HepG2 (cell line): ENCODE measurements around the gene ATP7B. TPM values are rescaled to one million over a fixed set of nuclear protein-coding genes. Genes with fewer than 3 reads are reported as not detected.

ENCODE experiments used
- AHDC1 ChIP-seq: sonication (generic); formaldehyde crosslinking; IDR thresholded peaks from 2 replicates; pipeline ENCODE4 v1.5.1; 2020; ENCODE audit warnings: mild to moderate bottlenecking, missing genetic modification reagents, borderline replicate concordance
- PAWR ChIP-seq: sonication (generic); formaldehyde crosslinking; IDR thresholded peaks from 2 replicates; pipeline ENCODE4 v1.4.0; 2020; ENCODE audit warnings: missing genetic modification reagents, mild to moderate bottlenecking, borderline replicate concordance
- SATB2 ChIP-seq: sonication (generic); formaldehyde crosslinking; IDR thresholded peaks from 2 replicates; pipeline ENCODE4 v1.5.0; 2020; ENCODE audit warnings: missing genetic modification reagents
- ZFP36L2 ChIP-seq: sonication (generic); formaldehyde crosslinking; IDR thresholded peaks from 2 replicates; pipeline ENCODE4 v1.4.0; 2020; ENCODE audit warnings: missing genetic modification reagents
- ZNF629 ChIP-seq: sonication (generic); formaldehyde crosslinking; conservative IDR thresholded peaks from 2 replicates; pipeline ENCODE4 v1.5.0; 2020; ENCODE audit warnings: missing genetic modification reagents
- polyA plus RNA-seq, 8 experiments: library from polyadenylated mRNA; depleted of rRNA in 3 of 8; stranded (reverse) in 7 of 8; unstranded in 1 of 8; fragments of >200 nt; fragmentation: Illumina TruSeq in 4 of 8; extraction: Trizol in 4 of 8; gene quantifications; 2 replicates each; pipeline versions ENCODE4 v1.2.1 to v1.2.3, GENCODE V29; 2011 to 2016; ENCODE audit warnings: low read depth in 4 of 8, missing spikeins in 1 of 8, mixed read lengths in 1 of 8; ENCODE audit not compliant: insufficient read depth in 1 of 8
- total RNA-seq, 5 experiments: library from RNA; depleted of rRNA; stranded (reverse); fragments of >200 nt; fragmentation: Illumina TruSeq; extraction: Trizol; gene quantifications; 2 replicates each; pipeline ENCODE4 v1.2.3, GENCODE V29; 2016; ENCODE audit warnings: low read depth in 1 of 5
- TF ChIP-seq, protein P1 (sequence below): sonication (generic); formaldehyde crosslinking; IDR thresholded peaks from 2 replicates; pipeline ENCODE4 v1.8.0; 2022; ENCODE audit warnings: mild to moderate bottlenecking, missing genetic modification reagents
- TF ChIP-seq, protein P2 (sequence below): IDR thresholded peaks from 2 replicates; pipeline ENCODE4 v1.6.1; 2018; ENCODE audit warnings: missing genetic modification reagents, mild to moderate bottlenecking, missing compliant biosample characterization
- TF ChIP-seq, protein P3 (sequence below): conservative IDR thresholded peaks from 2 replicates; pipeline ENCODE4 v1.6.1; 2018; ENCODE audit warnings: missing genetic modification reagents
- TF ChIP-seq, protein P4 (sequence below): sonication (generic); formaldehyde crosslinking; IDR thresholded peaks from 2 replicates; pipeline ENCODE4 v1.5.0; 2020; ENCODE audit warnings: mild to moderate bottlenecking, missing genetic modification reagents, borderline replicate concordance
- TF ChIP-seq, protein P5 (sequence below): sonication (generic); formaldehyde crosslinking; IDR thresholded peaks from 2 replicates; pipeline ENCODE4 v1.4.0; 2020; ENCODE audit warnings: missing genetic modification reagents

ATP7B gene
- total and polyA plus RNA-seq, 2 of the 13 experiments (the other 11 are each of a cell fraction or from before 2014, with no cell fraction given): 31.8 to 57.4 TPM

GRCh38 chr13:52025475-52026245 is 14.4 kb upstream of the ATP7B start (continued):
- TF ChIP-seq, protein P1, sequence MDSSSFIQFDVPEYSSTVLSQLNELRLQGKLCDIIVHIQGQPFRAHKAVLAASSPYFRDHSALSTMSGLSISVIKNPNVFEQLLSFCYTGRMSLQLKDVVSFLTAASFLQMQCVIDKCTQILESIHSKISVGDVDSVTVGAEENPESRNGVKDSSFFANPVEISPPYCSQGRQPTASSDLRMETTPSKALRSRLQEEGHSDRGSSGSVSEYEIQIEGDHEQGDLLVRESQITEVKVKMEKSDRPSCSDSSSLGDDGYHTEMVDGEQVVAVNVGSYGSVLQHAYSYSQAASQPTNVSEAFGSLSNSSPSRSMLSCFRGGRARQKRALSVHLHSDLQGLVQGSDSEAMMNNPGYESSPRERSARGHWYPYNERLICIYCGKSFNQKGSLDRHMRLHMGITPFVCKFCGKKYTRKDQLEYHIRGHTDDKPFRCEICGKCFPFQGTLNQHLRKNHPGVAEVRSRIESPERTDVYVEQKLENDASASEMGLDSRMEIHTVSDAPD (CRISPR knock-in tag): peak; percentile 92
- TF ChIP-seq ZFP36L2 (CRISPR knock-in tag) (no peak), AHDC1 (peak; percentile 87; the same call in 1 of the 2 replicates), SATB2 (CRISPR knock-in tag) (no peak), PAWR (no peak), ZNF629 (CRISPR knock-in tag) (no peak; the same call in 1 of the 2 replicates)
- TF ChIP-seq, protein P2, sequence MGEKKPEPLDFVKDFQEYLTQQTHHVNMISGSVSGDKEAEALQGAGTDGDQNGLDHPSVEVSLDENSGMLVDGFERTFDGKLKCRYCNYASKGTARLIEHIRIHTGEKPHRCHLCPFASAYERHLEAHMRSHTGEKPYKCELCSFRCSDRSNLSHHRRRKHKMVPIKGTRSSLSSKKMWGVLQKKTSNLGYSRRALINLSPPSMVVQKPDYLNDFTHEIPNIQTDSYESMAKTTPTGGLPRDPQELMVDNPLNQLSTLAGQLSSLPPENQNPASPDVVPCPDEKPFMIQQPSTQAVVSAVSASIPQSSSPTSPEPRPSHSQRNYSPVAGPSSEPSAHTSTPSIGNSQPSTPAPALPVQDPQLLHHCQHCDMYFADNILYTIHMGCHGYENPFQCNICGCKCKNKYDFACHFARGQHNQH (CRISPR knock-in tag): no peak; the same call in 1 of the 2 replicates
- TF ChIP-seq, protein P3, sequence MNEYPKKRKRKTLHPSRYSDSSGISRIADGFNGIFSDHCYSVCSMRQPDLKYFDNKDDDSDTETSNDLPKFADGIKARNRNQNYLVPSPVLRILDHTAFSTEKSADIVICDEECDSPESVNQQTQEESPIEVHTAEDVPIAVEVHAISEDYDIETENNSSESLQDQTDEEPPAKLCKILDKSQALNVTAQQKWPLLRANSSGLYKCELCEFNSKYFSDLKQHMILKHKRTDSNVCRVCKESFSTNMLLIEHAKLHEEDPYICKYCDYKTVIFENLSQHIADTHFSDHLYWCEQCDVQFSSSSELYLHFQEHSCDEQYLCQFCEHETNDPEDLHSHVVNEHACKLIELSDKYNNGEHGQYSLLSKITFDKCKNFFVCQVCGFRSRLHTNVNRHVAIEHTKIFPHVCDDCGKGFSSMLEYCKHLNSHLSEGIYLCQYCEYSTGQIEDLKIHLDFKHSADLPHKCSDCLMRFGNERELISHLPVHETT (CRISPR knock-in tag): no peak
- TF ChIP-seq, protein P4, sequence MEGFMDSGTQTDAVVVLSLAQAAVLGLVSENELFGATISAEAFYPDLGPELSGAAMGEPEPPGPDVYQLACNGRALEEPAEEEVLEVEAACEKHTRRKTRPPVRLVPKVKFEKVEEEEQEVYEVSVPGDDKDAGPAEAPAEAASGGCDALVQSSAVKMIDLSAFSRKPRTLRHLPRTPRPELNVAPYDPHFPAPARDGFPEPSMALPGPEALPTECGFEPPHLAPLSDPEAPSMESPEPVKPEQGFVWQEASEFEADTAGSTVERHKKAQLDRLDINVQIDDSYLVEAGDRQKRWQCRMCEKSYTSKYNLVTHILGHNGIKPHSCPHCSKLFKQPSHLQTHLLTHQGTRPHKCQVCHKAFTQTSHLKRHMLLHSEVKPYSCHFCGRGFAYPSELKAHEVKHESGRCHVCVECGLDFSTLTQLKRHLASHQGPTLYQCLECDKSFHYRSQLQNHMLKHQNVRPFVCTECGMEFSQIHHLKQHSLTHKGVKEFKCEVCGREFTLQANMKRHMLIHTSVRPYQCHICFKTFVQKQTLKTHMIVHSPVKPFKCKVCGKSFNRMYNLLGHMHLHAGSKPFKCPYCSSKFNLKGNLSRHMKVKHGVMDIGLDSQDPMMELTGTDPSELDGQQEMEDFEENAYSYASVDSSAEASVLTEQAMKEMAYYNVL (CRISPR knock-in tag): peak; percentile 63; the same call in 1 of the 2 replicates
- TF ChIP-seq, protein P5, sequence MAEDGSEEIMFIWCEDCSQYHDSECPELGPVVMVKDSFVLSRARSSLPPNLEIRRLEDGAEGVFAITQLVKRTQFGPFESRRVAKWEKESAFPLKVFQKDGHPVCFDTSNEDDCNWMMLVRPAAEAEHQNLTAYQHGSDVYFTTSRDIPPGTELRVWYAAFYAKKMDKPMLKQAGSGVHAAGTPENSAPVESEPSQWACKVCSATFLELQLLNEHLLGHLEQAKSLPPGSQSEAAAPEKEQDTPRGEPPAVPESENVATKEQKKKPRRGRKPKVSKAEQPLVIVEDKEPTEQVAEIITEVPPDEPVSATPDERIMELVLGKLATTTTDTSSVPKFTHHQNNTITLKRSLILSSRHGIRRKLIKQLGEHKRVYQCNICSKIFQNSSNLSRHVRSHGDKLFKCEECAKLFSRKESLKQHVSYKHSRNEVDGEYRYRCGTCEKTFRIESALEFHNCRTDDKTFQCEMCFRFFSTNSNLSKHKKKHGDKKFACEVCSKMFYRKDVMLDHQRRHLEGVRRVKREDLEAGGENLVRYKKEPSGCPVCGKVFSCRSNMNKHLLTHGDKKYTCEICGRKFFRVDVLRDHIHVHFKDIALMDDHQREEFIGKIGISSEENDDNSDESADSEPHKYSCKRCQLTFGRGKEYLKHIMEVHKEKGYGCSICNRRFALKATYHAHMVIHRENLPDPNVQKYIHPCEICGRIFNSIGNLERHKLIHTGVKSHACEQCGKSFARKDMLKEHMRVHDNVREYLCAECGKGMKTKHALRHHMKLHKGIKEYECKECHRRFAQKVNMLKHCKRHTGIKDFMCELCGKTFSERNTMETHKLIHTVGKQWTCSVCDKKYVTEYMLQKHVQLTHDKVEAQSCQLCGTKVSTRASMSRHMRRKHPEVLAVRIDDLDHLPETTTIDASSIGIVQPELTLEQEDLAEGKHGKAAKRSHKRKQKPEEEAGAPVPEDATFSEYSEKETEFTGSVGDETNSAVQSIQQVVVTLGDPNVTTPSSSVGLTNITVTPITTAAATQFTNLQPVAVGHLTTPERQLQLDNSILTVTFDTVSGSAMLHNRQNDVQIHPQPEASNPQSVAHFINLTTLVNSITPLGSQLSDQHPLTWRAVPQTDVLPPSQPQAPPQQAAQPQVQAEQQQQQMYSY (CRISPR knock-in tag): no peak
